Measurements from ENCODE around the gene BACH1.

Gene BACH1

GRCh38 chr21:29384683-29385359 is 86.1 kb downstream of the BACH1 start:
- DNase-seq: no peak

- no peak for DNase-seq
These were observed 87.3 kb downstream of the BACH1 start for GRCh38 chr21:29385934-29386520.

- no peak for DNase-seq
These were observed 88.1 kb downstream of the BACH1 start for GRCh38 chr21:29386803-29387202.

GRCh38 chr21:29387598-29387997 is 88.9 kb downstream of the BACH1 start:
- DNase-seq: no peak

- no peak for DNase-seq
These were observed 90.4 kb downstream of the BACH1 start for GRCh38 chr21:29389136-29389535.

- DNase-seq: no peak
These were observed 92.1 kb downstream of the BACH1 start for GRCh38 chr21:29390778-29391177.

- no peak for DNase-seq
These were observed 95.3 kb downstream of the BACH1 start for GRCh38 chr21:29394051-29394450.
